Fibroblast of the aortic adventitia (primary cell): ENCODE data around the gene OR2D2. TPM values are rescaled to one million over a fixed set of nuclear protein-coding genes. Genes with fewer than 3 reads are reported as not detected.

Experiments used
- DNase-seq: peaks from one replicate; pipeline ENCODE4 v3.0.0-alpha.2; 2010; ENCODE audit warnings: low read depth
- H3K4me3 ChIP-seq: 2 replicates; pipeline ENCODE4 v1.5.1; 2011; ENCODE audit warnings: low read depth, mild to moderate bottlenecking, control low read depth, low read length, moderate library complexity
- CTCF ChIP-seq: IDR thresholded peaks from 2 replicates; pipeline ENCODE4 v1.5.1; 2011; ENCODE audit warnings: mild to moderate bottlenecking, low read length, control low read depth, inconsistent platforms; ENCODE audit not compliant: insufficient read depth
- total RNA-seq: library from RNA; depleted of rRNA; stranded (reverse); fragments of >200 nt; gene quantifications from 2 replicates; pipeline ENCODE4 v1.2.3, GENCODE V29; 2012; ENCODE audit warnings: low replicate concordance

OR2D2 gene
- total RNA-seq = 0.09 TPM in 1 of 2 replicates, not detected in the other

GRCh38 chr11:6892400-6892799 is at the start of gene OR2D2:
Gene OR2D2, minus strand, starts transcription at chr11:6892500. Its CDS starts 0 bp downstream, at chr11:6892500.
- no peak for TF ChIP-seq CTCF
- no peak for DNase-seq
- no peak within 1 kb of the TSS for H3K4me3 ChIP-seq

GRCh38 chr11:6941970-6942369 is 49.7 kb upstream of the OR2D2 start:
- DNase-seq = no peak

GRCh38 chr11:6932145-6932544 is 39.8 kb upstream of the OR2D2 start:
- no peak overlapping the region for H3K4me3 ChIP-seq
- no peak for TF ChIP-seq CTCF
- no peak for DNase-seq

More at GRCh38 chr11:6941970-6942369, 49.7 kb upstream of the OR2D2 start:
- no peak for TF ChIP-seq CTCF
- no peak overlapping the region for H3K4me3 ChIP-seq

- DNase-seq = peak; percentile 36
- no peak for TF ChIP-seq CTCF
- H3K4me3 ChIP-seq = no peak overlapping the region
Measured at GRCh38 chr11:6931146-6931713, 38.9 kb upstream of the OR2D2 start.

- TF ChIP-seq CTCF = no peak
- DNase-seq = no peak
- H3K4me3 ChIP-seq = no peak overlapping the region
Measured at GRCh38 chr11:6928916-6929315, 36.6 kb upstream of the OR2D2 start.

GRCh38 chr11:6927030-6927617 is 34.8 kb upstream of the OR2D2 start:
- peak; percentile 32 for DNase-seq
- peak overlapping the region; percentile 87 for H3K4me3 ChIP-seq
- TF ChIP-seq CTCF = no peak
